Gastroesophageal sphincter (tissue), 4 donors: ENCODE measurements around the gene OGDH. TPM values are rescaled to one million over a fixed set of nuclear protein-coding genes. Genes with fewer than 3 reads are reported as not detected.
"Not testable (repeated sequence)": the region's sequence is repeated elsewhere in the genome, so short reads cannot be mapped to it uniquely, and the experiment has no call there.

Experiments used
- ATAC-seq: fragments of 150-250 bp; one replicate; pipeline ENCODE4 v1.9.1; 2016; ENCODE audit warnings: mild to moderate bottlenecking, moderate library complexity
- H3K27ac ChIP-seq, 4 donors: fragments of 200-600 bp; sonication (generic) in 3 of 4; 1 replicate in 3 of 4; 2 replicates in 1 of 4; pipeline ENCODE4 v1.5.1; 2016 to 2019
- H3K27me3 ChIP-seq: fragments of 200-600 bp; sonication (generic); one replicate; pipeline ENCODE4 v1.5.1; 2019
- H3K36me3 ChIP-seq, 2 donors: fragments of 200-600 bp; sonication (generic); one replicate each; pipeline ENCODE4 v1.5.1; 2019; ENCODE audit warnings: control low read depth in 1 of 2
- H3K4me1 ChIP-seq, 3 donors: fragments of 200-600 bp; sonication (generic); 1 replicate in 2 of 3; 2 replicates in 1 of 3; pipeline ENCODE4 v1.5.1; 2016 to 2019; ENCODE audit warnings: control low read depth in 2 of 3
- H3K4me3 ChIP-seq, 2 donors: fragments of 200-600 bp; sonication (generic); one replicate each; pipeline ENCODE4 v1.5.1; 2019; ENCODE audit warnings: mild to moderate bottlenecking in 1 of 2, moderate library complexity in 1 of 2
- H3K9me3 ChIP-seq, 3 donors: fragments of 200-600 bp; sonication (generic); one replicate each; pipeline ENCODE4 v1.5.1; 2017 to 2019; ENCODE audit warnings: control low read depth in 2 of 3
- EP300 ChIP-seq: sonication (generic); formaldehyde crosslinking; IDR thresholded peaks from one replicate; pipeline ENCODE4 v1.6.1; 2017; ENCODE audit warnings: antibody characterized with exemption, mild to moderate bottlenecking
- POLR2A ChIP-seq, 2 donors: fragments of 450-650 bp; IDR thresholded peaks; one replicate each; pipeline ENCODE4 v1.6.1; 2017; ENCODE audit warnings: antibody characterized with exemption in 2 of 2, mild to moderate bottlenecking in 2 of 2, moderate library complexity in 1 of 2
- POLR2AphosphoS5 ChIP-seq: sonication (generic); formaldehyde crosslinking; IDR thresholded peaks from one replicate; pipeline ENCODE4 v1.6.1; 2017; ENCODE audit warnings: antibody characterized with exemption
- WGBS, 2 donors: methylation state at CpG; one replicate each; pipeline ENCODE4 v1.1.5; 2018; ENCODE audit warnings: low coverage in 1 of 2; 5-methylcytosine and 5-hydroxymethylcytosine counted together
- total RNA-seq, 4 donors: library from RNA; depleted of rRNA; stranded (reverse); fragments of >200 nt; gene quantifications; one replicate each; pipeline ENCODE4 v1.1.0, GENCODE V29; 2016
- TF ChIP-seq, protein P1 (sequence below), 4 experiments: fragments of 200-600 bp in 2 of 4; fragments of 450-650 bp in 2 of 4; sonication (generic) in 1 of 4; IDR thresholded peaks; one replicate each; pipeline ENCODE4 v1.5.1; 2017 to 2019; ENCODE audit warnings: antibody characterized with exemption in 4 of 4, mild to moderate bottlenecking in 2 of 4, moderate library complexity in 2 of 4

The OGDH gene
- total RNA-seq, 4 donors from 2014 or later = 112 to 222 (median 137) TPM

DNA sequence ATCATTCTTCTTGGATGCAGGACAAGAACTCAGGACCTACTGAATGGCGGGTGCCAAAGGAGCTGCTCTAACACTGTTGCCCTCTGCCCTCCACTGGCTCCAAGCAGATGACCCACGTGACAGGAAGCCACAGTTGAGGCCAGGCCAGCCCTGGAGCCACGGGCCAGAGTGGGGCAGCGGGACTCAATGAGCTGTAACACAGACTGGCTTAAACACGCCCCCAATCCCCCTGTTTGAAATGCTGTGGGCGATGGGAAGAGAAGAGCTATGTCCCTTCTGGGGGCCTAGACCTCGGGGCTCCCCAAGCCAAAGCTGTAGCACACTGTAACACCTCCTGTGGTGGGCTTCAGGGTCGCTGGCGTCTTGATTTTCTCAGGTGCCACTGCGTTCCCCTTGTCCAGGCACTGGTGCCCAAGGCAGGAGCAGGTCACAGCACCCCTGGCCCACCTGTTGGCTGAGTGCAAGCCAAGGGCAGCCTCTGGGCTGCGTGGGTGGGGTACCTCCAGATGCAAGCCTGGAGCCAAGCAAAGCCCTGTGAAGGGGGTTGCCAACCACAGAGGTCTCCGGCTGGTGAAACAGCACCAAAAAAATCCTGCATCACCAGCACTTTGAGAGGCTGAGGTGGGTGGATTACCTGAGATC lies 123.6 kb downstream of the OGDH start:
- Histone ChIP-seq H3K4me1 (no peaks in the 10 kb centered on the region), H3K9me3 (no peaks in the 10 kb centered on the region), H3K36me3 (peaks cover 0 to 7% of the 10 kb centered on the region in 2 donors), H3K4me3 (no peak overlapping the region), H3K27ac (no peak overlapping the region), H3K27me3 (no peaks in the 10 kb centered on the region)
- TF ChIP-seq POLR2A (IDR thresholded peaks at IDR 0.05) (no peak), POLR2AphosphoS5 (no peak), EP300 (no peak)
- TF ChIP-seq, protein P1, sequence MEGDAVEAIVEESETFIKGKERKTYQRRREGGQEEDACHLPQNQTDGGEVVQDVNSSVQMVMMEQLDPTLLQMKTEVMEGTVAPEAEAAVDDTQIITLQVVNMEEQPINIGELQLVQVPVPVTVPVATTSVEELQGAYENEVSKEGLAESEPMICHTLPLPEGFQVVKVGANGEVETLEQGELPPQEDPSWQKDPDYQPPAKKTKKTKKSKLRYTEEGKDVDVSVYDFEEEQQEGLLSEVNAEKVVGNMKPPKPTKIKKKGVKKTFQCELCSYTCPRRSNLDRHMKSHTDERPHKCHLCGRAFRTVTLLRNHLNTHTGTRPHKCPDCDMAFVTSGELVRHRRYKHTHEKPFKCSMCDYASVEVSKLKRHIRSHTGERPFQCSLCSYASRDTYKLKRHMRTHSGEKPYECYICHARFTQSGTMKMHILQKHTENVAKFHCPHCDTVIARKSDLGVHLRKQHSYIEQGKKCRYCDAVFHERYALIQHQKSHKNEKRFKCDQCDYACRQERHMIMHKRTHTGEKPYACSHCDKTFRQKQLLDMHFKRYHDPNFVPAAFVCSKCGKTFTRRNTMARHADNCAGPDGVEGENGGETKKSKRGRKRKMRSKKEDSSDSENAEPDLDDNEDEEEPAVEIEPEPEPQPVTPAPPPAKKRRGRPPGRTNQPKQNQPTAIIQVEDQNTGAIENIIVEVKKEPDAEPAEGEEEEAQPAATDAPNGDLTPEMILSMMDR (IDR thresholded peaks at IDR 0.05) = no peak
- no peak for ATAC-seq
- no CpG with 5 or more reads among the region's 12 CpGs for WGBS, 2 donors

DNA sequence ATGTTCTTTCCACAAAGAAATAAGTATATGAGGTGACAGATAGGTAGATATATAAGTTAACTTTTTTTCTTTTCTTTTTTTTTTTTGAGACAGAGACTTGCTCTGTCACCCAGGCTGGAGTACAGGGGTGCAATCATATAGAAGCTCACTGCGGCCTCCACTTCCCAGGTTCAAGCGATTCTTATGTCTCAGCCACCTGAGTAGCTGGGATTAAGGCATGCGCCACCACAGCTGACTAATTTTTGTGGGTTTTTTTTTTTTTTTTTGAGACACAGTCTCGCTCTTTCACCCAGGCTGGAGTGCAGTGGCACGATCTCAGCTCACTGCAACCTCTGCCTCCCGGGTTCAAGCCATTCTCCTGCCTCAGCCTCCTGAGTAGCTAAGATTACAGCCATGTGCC lies 126.5 kb downstream of the OGDH start:
- WGBS, 2 donors = 88% methylated on average over 4 of the region's 6 CpGs; no CpG with 5 or more reads in 1 of the 2 donors
- H3K4me3 ChIP-seq, ATAC-seq, H3K36me3 ChIP-seq, H3K27ac ChIP-seq, H3K27me3 ChIP-seq, H3K4me1 ChIP-seq, H3K9me3 ChIP-seq: not testable (repeated sequence)

DNA sequence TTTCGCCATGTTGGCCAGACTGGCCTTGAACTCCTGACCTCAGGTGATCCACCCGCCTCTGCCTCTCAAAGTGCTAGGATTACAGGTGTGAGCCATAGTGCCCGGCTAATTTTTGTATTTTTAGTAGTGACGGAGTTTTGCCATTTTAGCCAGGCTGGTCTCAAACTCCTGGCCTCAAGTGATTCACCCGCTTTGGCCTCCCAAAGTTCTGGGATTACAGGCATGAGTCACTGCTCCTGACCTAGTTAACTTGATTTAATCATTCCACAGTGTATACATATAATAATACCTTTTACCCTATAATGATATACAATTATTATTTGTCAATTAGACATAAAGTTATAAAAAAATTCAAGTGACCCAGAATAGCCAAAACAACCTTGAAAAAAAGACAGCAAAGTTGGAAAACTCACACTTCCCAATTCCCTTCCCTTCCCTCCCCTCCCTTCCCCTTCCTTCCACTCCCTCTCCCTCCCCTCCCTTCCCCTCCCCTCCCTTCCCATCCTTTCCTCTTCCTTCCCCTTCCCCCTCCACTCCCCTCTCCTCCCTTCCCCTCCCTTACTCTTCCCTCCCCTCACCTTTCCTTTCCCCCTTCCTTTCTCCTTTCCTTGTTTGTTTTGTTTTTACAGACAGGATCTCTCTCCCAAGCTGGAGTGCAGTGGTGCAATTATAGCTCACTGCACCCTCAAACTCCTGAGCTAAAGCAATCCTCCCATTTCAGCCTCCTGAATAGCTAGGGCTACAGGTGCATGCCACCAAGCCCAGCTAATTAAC lies 127.5 kb downstream of the OGDH start:
- TF ChIP-seq POLR2AphosphoS5 (no peak), POLR2A (IDR thresholded peaks at IDR 0.05) (no peak), EP300 (no peak)
- TF ChIP-seq, protein P1 (IDR thresholded peaks at IDR 0.05) = no peak
- no peaks in the 10 kb centered on the region for H3K4me1 ChIP-seq
- H3K36me3 ChIP-seq = peaks cover 0 to 7% of the 10 kb centered on the region in 2 donors
- no peaks in the 10 kb centered on the region for H3K27me3 ChIP-seq
- H3K9me3 ChIP-seq = no peaks in the 10 kb centered on the region
- WGBS, 2 donors = 51 to 60% methylated on average over 1 to 3 of the region's 5 CpGs
- no peak overlapping the region for H3K4me3 ChIP-seq
- ATAC-seq = no peak
- no peak overlapping the region for H3K27ac ChIP-seq

DNA sequence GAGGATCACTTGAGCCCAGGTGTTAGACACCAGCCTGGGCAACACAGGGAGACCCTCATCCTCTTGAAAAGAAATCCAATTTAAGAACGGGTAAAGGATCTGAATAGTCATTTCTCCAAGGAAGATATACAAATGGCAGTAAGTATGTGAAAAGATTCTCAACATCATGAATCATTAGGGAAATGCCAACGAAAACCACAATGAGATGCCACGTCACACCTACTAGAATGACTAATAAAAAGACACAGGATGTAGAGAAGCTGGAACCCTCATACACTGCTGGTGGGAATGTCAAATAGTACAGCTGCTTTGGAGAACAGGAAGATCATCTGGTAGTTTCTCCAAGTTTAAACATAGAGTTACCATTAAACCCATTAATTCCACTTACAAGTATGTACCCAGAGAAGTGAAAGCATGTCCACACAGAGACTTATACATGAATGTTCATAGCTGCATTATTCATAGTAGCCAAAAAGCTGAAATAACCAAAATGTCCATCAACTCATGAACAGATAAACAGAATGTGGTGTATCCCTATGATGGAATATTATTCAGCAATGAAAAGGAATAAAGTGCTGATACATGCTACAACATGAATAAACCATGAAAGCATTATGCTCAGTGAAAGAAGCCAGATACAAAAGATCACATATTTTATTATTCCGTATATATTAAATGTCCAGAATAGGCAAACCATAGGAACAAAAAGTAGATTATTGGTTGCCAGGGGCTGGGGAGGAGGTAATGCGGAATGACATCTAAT lies 129.2 kb downstream of the OGDH start:
- H3K9me3 ChIP-seq = no peaks in the 10 kb centered on the region
- no peaks in the 10 kb centered on the region for H3K27me3 ChIP-seq
- no peak overlapping the region for H3K27ac ChIP-seq
- no peak for ATAC-seq
- TF ChIP-seq, protein P1 (IDR thresholded peaks at IDR 0.05) = no peak
- no peak for TF ChIP-seq EP300
- no peak for TF ChIP-seq POLR2AphosphoS5
- no peak for TF ChIP-seq POLR2A (IDR thresholded peaks at IDR 0.05)
- no peak overlapping the region for H3K4me3 ChIP-seq
- WGBS, 2 donors = 57 to 82% methylated on average over 4 to 5 of the region's 5 CpGs
- no peaks in the 10 kb centered on the region for H3K4me1 ChIP-seq
- H3K36me3 ChIP-seq = no peaks in the 10 kb centered on the region

DNA sequence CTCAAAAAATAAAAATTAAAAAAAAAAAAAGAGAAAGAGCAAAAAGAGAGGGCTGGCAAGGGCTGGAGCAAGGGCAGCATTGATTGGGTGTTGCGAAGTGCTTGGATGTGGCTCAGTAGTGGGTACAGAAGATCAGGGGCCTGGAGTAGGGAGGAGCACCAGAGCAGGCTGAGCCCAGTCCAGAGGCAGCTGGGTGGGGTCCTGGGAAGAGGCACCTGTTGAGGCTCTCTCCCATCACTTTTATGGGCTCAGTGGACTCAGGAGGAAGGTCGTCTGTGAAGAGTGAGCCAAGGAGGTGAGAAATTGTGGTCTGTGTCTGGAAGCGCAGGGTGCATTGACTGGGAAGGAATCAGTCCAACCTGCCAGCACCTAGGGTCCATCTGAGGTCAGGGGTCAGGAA lies 130.5 kb downstream of the OGDH start:
- Histone ChIP-seq H3K4me3 (no peak overlapping the region), H3K4me1 (no peaks in the 10 kb centered on the region), H3K36me3 (no peaks in the 10 kb centered on the region), H3K9me3 (no peaks in the 10 kb centered on the region), H3K27me3 (no peaks in the 10 kb centered on the region), H3K27ac (no peak overlapping the region)
- 71 to 86% methylated on average over 2 to 3 of the region's 3 CpGs for WGBS, 2 donors
- ATAC-seq = no peak
- TF ChIP-seq POLR2AphosphoS5 = no peak
- no peak for TF ChIP-seq EP300
- TF ChIP-seq POLR2A (IDR thresholded peaks at IDR 0.05) = no peak
- TF ChIP-seq, protein P1 (IDR thresholded peaks at IDR 0.05) = no peak
